DOHH2 (cell line): ENCODE measurements around the gene MKNK2.

Experiments used
- CTCF ChIP-seq: fragments of 200-600 bp; sonication (generic); IDR thresholded peaks from one replicate; pipeline ENCODE4 v1.5.1; 2014; ENCODE audit warnings: antibody characterized with exemption, mild to moderate bottlenecking, low read depth, low read length; ENCODE audit not compliant: poor library complexity, severe bottlenecking
- EZH2phosphoT487 ChIP-seq: fragments of 200-600 bp; sonication (generic); IDR thresholded peaks from 2 replicates; pipeline ENCODE4 v1.6.1; 2017; ENCODE audit warnings: borderline replicate concordance, mild to moderate bottlenecking, antibody characterized with exemption, low read length, moderate library complexity, mixed read lengths

- TF ChIP-seq CTCF (no peak), EZH2phosphoT487 (no peak)
Measured at GRCh38 chr19:2070436-2070827, 19.4 kb upstream of the MKNK2 start.
